RCC 7860 (cell line): ENCODE results near the gene LYST.
A peak's percentile ranks its signal among the peaks of the same experiment; 100 is the strongest.
"Not testable (repeated sequence)": the region's sequence is repeated elsewhere in the genome, so short reads cannot be mapped to it uniquely, and the experiment has no call there.

ENCODE experiments used
- DNase-seq: peaks from one replicate; pipeline ENCODE4 v3.0.0-alpha.2; 2015; ENCODE audit warnings: low spot score
- FAIRE-seq: peaks from 2 replicates; lab custom pipeline; 2012; peaks lifted over from hg19 to GRCh38; lab: Jason Lieb, UNC

The LYST gene

GRCh38 chr1:235822685-235823084 lies 44.0 kb downstream of the LYST start:
- DNase-seq (no peak), FAIRE-seq (no peak)

- FAIRE-seq = no peak
Measured at GRCh38 chr1:235821361-235821981, 45.2 kb downstream of the LYST start.

GRCh38 chr1:235820061-235820460 lies 46.6 kb downstream of the LYST start:
- FAIRE-seq (no peak), DNase-seq (no peak)

More at GRCh38 chr1:235821361-235821981, 45.2 kb downstream of the LYST start:
- no peak for DNase-seq

- FAIRE-seq (no peak), DNase-seq (no peak)
Measured at GRCh38 chr1:235818632-235819136, 48.0 kb downstream of the LYST start.

- FAIRE-seq (no peak), DNase-seq (no peak)
Measured at GRCh38 chr1:235817101-235817728, 49.5 kb downstream of the LYST start.

- no peak for FAIRE-seq
- DNase-seq = no peak
Measured at GRCh38 chr1:235809688-235810397, 56.9 kb downstream of the LYST start.

- FAIRE-seq (no peak), DNase-seq (no peak)
Measured at GRCh38 chr1:235808223-235808622, 58.5 kb downstream of the LYST start.

- no peak for DNase-seq
- FAIRE-seq = no peak
Measured at GRCh38 chr1:235806123-235806522, 60.6 kb downstream of the LYST start.

- FAIRE-seq (no peak), DNase-seq (no peak)
Measured at GRCh38 chr1:235802573-235803346, 63.9 kb downstream of the LYST start.

- no peak for DNase-seq
- FAIRE-seq = no peak
Measured at GRCh38 chr1:235799264-235799663, 67.4 kb downstream of the LYST start.

- FAIRE-seq = no peak
- no peak for DNase-seq
Measured at GRCh38 chr1:235791532-235792060, 75.1 kb downstream of the LYST start.

- DNase-seq = no peak
- no peak for FAIRE-seq
Measured at GRCh38 chr1:235790123-235790522, 76.6 kb downstream of the LYST start.

GRCh38 chr1:235786227-235786898 lies 80.3 kb downstream of the LYST start:
- not testable (repeated sequence) for DNase-seq, FAIRE-seq

GRCh38 chr1:235784950-235785349 lies 81.8 kb downstream of the LYST start:
- DNase-seq = no peak
- FAIRE-seq = no peak

- FAIRE-seq (peak; percentile 93), DNase-seq (peak; percentile 64)
Measured at GRCh38 chr1:235783148-235783776, 83.4 kb downstream of the LYST start.

- DNase-seq (no peak), FAIRE-seq (no peak)
Measured at GRCh38 chr1:235782601-235783000, 84.1 kb downstream of the LYST start.

GRCh38 chr1:235781807-235782206 lies 84.9 kb downstream of the LYST start:
- FAIRE-seq = no peak
- DNase-seq = no peak

GRCh38 chr1:235779770-235780169 lies 86.9 kb downstream of the LYST start:
- FAIRE-seq (no peak), DNase-seq (no peak)

- DNase-seq (no peak), FAIRE-seq (peak; percentile 61)
Measured at GRCh38 chr1:235776396-235776795, 90.3 kb downstream of the LYST start.
